ENCODE results near the gene CRYAB. TPM values are rescaled to one million over a fixed set of nuclear protein-coding genes. Genes with fewer than 3 reads are reported as not detected.

The CRYAB gene
- total RNA-seq, 2 experiments from 2014 or later, result not detected

DNA sequence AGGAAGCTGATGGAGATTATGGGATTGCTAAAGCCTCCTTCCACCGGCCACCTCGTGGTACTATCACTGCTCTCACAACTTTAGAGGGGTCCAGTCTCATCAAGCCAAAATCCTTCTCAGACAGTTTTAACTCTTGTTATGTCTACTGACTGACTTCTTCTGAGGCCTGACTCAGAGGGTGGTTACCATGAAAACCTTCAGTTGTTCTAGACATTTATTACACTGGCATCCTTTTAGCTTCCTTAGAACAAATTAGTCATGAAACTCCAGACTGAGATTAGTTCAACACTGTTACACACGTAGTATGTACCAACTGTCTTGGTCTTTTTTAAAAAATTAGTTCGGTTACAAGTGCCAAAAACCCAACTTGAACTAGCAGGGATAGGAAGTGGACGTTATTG is 33.1 kb upstream of the CRYAB start:
- intact Hi-C loops (cut with DNase I, micrococcal nuclease), result no loop called here
- no peaks in the 10 kb centered on the region for H3K36me3 Mint-ChIP-seq (ENCODE audit: low read depth)
- no peak overlapping the region for H3K27ac Mint-ChIP-seq
- Histone ChIP-seq H3K9me3 (ENCODE audit: control insufficient read depth in 1 of 2, insufficient read depth in 1 of 2, low read length in 2 of 2) (no peaks in the 10 kb centered on the region), H3K27me3 (ENCODE audit: control insufficient read depth in 1 of 2, insufficient read depth in 2 of 2, low read length in 2 of 2) (no peaks in the 10 kb centered on the region), H3K4me1 (ENCODE audit: insufficient read depth, low read length) (peaks cover 5% of the 10 kb centered on the region), H3K27ac (ENCODE audit: low read depth in 1 of 2, low read length in 2 of 2) (no peak overlapping the region), H3K36me3 (ENCODE audit: insufficient read depth, low read length) (no peaks in the 10 kb centered on the region), H3K4me3 (ENCODE audit: low read length) (no peak overlapping the region)
- TF ChIP-seq, protein P1, sequence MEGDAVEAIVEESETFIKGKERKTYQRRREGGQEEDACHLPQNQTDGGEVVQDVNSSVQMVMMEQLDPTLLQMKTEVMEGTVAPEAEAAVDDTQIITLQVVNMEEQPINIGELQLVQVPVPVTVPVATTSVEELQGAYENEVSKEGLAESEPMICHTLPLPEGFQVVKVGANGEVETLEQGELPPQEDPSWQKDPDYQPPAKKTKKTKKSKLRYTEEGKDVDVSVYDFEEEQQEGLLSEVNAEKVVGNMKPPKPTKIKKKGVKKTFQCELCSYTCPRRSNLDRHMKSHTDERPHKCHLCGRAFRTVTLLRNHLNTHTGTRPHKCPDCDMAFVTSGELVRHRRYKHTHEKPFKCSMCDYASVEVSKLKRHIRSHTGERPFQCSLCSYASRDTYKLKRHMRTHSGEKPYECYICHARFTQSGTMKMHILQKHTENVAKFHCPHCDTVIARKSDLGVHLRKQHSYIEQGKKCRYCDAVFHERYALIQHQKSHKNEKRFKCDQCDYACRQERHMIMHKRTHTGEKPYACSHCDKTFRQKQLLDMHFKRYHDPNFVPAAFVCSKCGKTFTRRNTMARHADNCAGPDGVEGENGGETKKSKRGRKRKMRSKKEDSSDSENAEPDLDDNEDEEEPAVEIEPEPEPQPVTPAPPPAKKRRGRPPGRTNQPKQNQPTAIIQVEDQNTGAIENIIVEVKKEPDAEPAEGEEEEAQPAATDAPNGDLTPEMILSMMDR (IDR thresholded peaks at IDR 0.05), result no peak
- no peak for DNase-seq
- H3K27me3 Mint-ChIP-seq, result peaks cover 1% of the 10 kb centered on the region
- ATAC-seq (ENCODE audit: poor library complexity), result no peak
- POLR2A ChIA-PET, result no interaction called here
- CTCF ChIA-PET, result no interaction called here
- H3K4me3 Mint-ChIP-seq, result no peak overlapping the region
- H3K4me1 Mint-ChIP-seq (ENCODE audit: low read depth), result peaks cover 5% of the 10 kb centered on the region
- H3K9me3 Mint-ChIP-seq, result no peaks in the 10 kb centered on the region

DNA sequence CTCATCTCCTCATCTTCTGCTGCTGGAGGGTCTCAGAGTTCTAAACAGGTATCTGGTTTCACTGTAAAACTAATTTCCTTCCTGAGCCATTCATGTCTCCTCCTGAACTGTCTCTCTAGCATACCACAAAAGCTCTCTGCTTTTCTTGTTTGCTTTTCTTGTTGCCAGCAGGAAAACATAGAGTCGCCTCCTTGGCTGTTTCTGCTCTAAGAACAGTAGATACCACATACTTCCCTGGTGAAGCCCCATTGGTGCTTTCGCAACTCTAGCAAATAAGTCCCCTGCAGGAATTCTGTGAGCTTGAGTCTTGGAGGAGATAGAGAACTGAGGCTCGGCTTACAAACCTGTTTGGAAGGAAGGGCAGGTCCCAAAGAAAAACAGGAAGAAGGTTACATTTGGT is 32.6 kb upstream of the CRYAB start:
- ChIA-PET POLR2A (interaction anchor here (1.4 kb wide), 1 partner anchor 18 kb away, joined by 4 read pairs; no protein-coding TSS in a partner anchor), CTCF (no interaction called here)
- DNase-seq (peak in 2 of 14 experiments; percentile 17 to 19), ATAC-seq (ENCODE audit: poor library complexity) (no peak)
- Mint-ChIP-seq H3K27ac (peak overlapping the region; percentile 23), H3K36me3 (ENCODE audit: low read depth) (no peaks in the 10 kb centered on the region), H3K4me3 (no peak overlapping the region), H3K27me3 (no peaks in the 10 kb centered on the region), H3K9me3 (no peaks in the 10 kb centered on the region), H3K4me1 (ENCODE audit: low read depth) (peaks cover 9% of the 10 kb centered on the region)
- Histone ChIP-seq H3K9me3 (ENCODE audit: control insufficient read depth in 1 of 2, insufficient read depth in 1 of 2, low read length in 2 of 2) (no peaks in the 10 kb centered on the region), H3K27me3 (ENCODE audit: control insufficient read depth in 1 of 2, insufficient read depth in 2 of 2, low read length in 2 of 2) (no peaks in the 10 kb centered on the region), H3K36me3 (ENCODE audit: insufficient read depth, low read length) (no peaks in the 10 kb centered on the region), H3K4me1 (ENCODE audit: insufficient read depth, low read length) (peaks cover 6% of the 10 kb centered on the region), H3K27ac (ENCODE audit: low read depth in 1 of 2, low read length in 2 of 2) (no peak overlapping the region), H3K4me3 (ENCODE audit: low read length) (no peak overlapping the region)
- TF ChIP-seq, protein P1 (IDR thresholded peaks at IDR 0.05), result no peak
- intact Hi-C loops (cut with DNase I, micrococcal nuclease), result no loop called here

DNA sequence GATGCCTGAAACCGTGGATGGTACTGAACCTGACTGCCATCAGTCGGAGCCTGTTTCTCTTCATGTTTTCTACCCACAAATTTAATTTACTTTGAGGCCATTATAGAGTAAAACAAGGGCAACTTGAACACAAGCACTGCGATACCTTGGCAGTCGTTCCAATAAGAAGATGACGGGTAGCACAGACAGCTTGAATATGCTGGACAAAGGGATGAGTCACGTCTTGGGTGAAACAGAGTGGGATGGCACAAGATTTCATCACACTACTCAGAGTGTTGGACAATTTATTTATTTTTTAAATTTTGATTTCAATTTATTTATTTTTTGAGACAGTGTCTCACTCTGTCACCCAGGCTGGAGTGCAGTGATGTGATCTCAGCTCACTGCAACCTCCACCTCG is 31.3 kb upstream of the CRYAB start:
- no peak overlapping the region for H3K27ac Mint-ChIP-seq
- Histone ChIP-seq H3K36me3 (ENCODE audit: insufficient read depth, low read length) (no peaks in the 10 kb centered on the region), H3K4me1 (ENCODE audit: insufficient read depth, low read length) (peaks cover 19% of the 10 kb centered on the region), H3K4me3 (ENCODE audit: low read length) (no peak overlapping the region), H3K9me3 (ENCODE audit: control insufficient read depth in 1 of 2, insufficient read depth in 1 of 2, low read length in 2 of 2) (no peaks in the 10 kb centered on the region), H3K27ac (ENCODE audit: low read depth in 1 of 2, low read length in 2 of 2) (no peak overlapping the region), H3K27me3 (ENCODE audit: control insufficient read depth in 1 of 2, insufficient read depth in 2 of 2, low read length in 2 of 2) (no peaks in the 10 kb centered on the region)
- peaks cover 22% of the 10 kb centered on the region for H3K4me1 Mint-ChIP-seq (ENCODE audit: low read depth)
- intact Hi-C loops (cut with DNase I, micrococcal nuclease), result no loop called here
- ChIA-PET POLR2A (interaction anchor here (1.4 kb wide), 1 partner anchor 16 kb away, joined by 4 read pairs; no protein-coding TSS in a partner anchor), CTCF (interaction anchor here (2.0 kb wide), 1 partner anchor 11 kb away, joined by 9 read pairs; no protein-coding TSS in a partner anchor)
- H3K27me3 Mint-ChIP-seq, result no peaks in the 10 kb centered on the region
- ATAC-seq (ENCODE audit: poor library complexity) (no peak), DNase-seq (no peak)
- H3K4me3 Mint-ChIP-seq, result no peak overlapping the region
- no peaks in the 10 kb centered on the region for H3K36me3 Mint-ChIP-seq (ENCODE audit: low read depth)
- no peaks in the 10 kb centered on the region for H3K9me3 Mint-ChIP-seq
- TF ChIP-seq, protein P1 (IDR thresholded peaks at IDR 0.05), result no peak
